Vagina (tissue), 2 donors: ENCODE measurements around the gene SLC25A21. TPM values are rescaled to one million over a fixed set of nuclear protein-coding genes. Genes with fewer than 3 reads are reported as not detected.

Experiments
- DNase-seq, 2 donors: peaks; one replicate each; pipeline ENCODE4 v3.0.0-alpha.2; 2017; ENCODE audit errors: extremely low spot score in 2 of 2
- H3K27ac ChIP-seq: fragments of 200-600 bp; sonication (generic); one replicate; pipeline ENCODE4 v1.5.1; 2019
- H3K27me3 ChIP-seq: fragments of 200-600 bp; sonication (generic); one replicate; pipeline ENCODE4 v1.5.1; 2019
- H3K36me3 ChIP-seq, 2 donors: fragments of 200-600 bp; sonication (generic); one replicate each; pipeline ENCODE4 v1.5.1; 2017 to 2019
- H3K4me1 ChIP-seq: fragments of 200-600 bp; sonication (generic); one replicate; pipeline ENCODE4 v1.5.1; 2019
- H3K4me3 ChIP-seq, 2 donors: fragments of 200-600 bp; sonication (generic); 1 replicate in 1 of 2; 2 replicates in 1 of 2; pipeline ENCODE4 v1.5.1; 2016 to 2019
- H3K9me3 ChIP-seq: fragments of 200-600 bp; sonication (generic); one replicate; pipeline ENCODE4 v1.5.1; 2019
- CTCF ChIP-seq, 3 experiments: fragments of 450-650 bp in 2 of 3; fragments of 200-600 bp in 1 of 3; sonication (generic) in 1 of 3; IDR thresholded peaks; one replicate each; pipeline ENCODE4 v1.5.1; 2017 to 2019; ENCODE audit warnings: antibody characterized with exemption in 3 of 3, mild to moderate bottlenecking in 2 of 3, moderate library complexity in 2 of 3
- POLR2A ChIP-seq, 2 donors: fragments of 450-650 bp; IDR thresholded peaks; one replicate each; pipeline ENCODE4 v1.6.1; 2017; ENCODE audit warnings: antibody characterized with exemption in 2 of 2, mild to moderate bottlenecking in 2 of 2, moderate library complexity in 2 of 2
- POLR2AphosphoS5 ChIP-seq, 2 donors: sonication (generic); formaldehyde crosslinking; IDR thresholded peaks; one replicate each; pipeline ENCODE4 v1.9.0; 2017; ENCODE audit warnings: antibody characterized with exemption in 2 of 2, mild to moderate bottlenecking in 2 of 2, low read depth in 1 of 2; ENCODE audit not compliant: insufficient read depth in 1 of 2
- intact Hi-C: fragments of 100-400 bp; cut with DNase I; formaldehyde crosslinking; loops from one replicate; pipeline ENCODE4 v1.15.1; 2023
- total RNA-seq: library from RNA; depleted of rRNA; stranded (reverse); fragments of >200 nt; gene quantifications from one replicate; pipeline ENCODE4 v1.2.3, GENCODE V29; 2016

Gene SLC25A21
- total RNA-seq, 1 donor from 2014 or later: 0.49 TPM

GRCh38 chr14:37021390-37021789 lies 151.0 kb downstream of the SLC25A21 start:
- Histone ChIP-seq H3K27me3 (no peaks in the 10 kb centered on the region), H3K4me1 (no peaks in the 10 kb centered on the region), H3K27ac (no peak overlapping the region), H3K9me3 (no peaks in the 10 kb centered on the region), H3K36me3 (no peaks in the 10 kb centered on the region), H3K4me3 (no peak overlapping the region)
- intact Hi-C loops: no loop called here
- no peak for DNase-seq
- TF ChIP-seq POLR2A (IDR thresholded peaks at IDR 0.05): no peak
- no peak for TF ChIP-seq POLR2AphosphoS5 (IDR thresholded peaks at IDR 0.05; ENCODE audit: insufficient read depth in 1 of 2, low read depth in 1 of 2)
- no peak for TF ChIP-seq CTCF (IDR thresholded peaks at IDR 0.05)

GRCh38 chr14:37019488-37019887 lies 152.9 kb downstream of the SLC25A21 start:
- TF ChIP-seq CTCF (IDR thresholded peaks at IDR 0.05) (no peak), POLR2AphosphoS5 (IDR thresholded peaks at IDR 0.05; ENCODE audit: insufficient read depth in 1 of 2, low read depth in 1 of 2) (no peak), POLR2A (IDR thresholded peaks at IDR 0.05) (no peak)
- no peaks in the 10 kb centered on the region for H3K27me3 ChIP-seq
- intact Hi-C loops: no loop called here
- no peaks in the 10 kb centered on the region for H3K9me3 ChIP-seq
- no peak overlapping the region for H3K4me3 ChIP-seq
- DNase-seq: no peak
- H3K27ac ChIP-seq: no peak overlapping the region
- H3K36me3 ChIP-seq: no peaks in the 10 kb centered on the region
- H3K4me1 ChIP-seq: no peaks in the 10 kb centered on the region

GRCh38 chr14:37018571-37019240 lies 153.7 kb downstream of the SLC25A21 start:
- no peak for DNase-seq
- Histone ChIP-seq H3K36me3 (no peaks in the 10 kb centered on the region), H3K27me3 (no peaks in the 10 kb centered on the region), H3K4me1 (no peaks in the 10 kb centered on the region), H3K9me3 (no peaks in the 10 kb centered on the region), H3K4me3 (no peak overlapping the region), H3K27ac (no peak overlapping the region)
- intact Hi-C loops: no loop called here
- no peak for TF ChIP-seq CTCF (IDR thresholded peaks at IDR 0.05)
- TF ChIP-seq POLR2AphosphoS5 (IDR thresholded peaks at IDR 0.05; ENCODE audit: insufficient read depth in 1 of 2, low read depth in 1 of 2): no peak
- no peak for TF ChIP-seq POLR2A (IDR thresholded peaks at IDR 0.05)

DNA sequence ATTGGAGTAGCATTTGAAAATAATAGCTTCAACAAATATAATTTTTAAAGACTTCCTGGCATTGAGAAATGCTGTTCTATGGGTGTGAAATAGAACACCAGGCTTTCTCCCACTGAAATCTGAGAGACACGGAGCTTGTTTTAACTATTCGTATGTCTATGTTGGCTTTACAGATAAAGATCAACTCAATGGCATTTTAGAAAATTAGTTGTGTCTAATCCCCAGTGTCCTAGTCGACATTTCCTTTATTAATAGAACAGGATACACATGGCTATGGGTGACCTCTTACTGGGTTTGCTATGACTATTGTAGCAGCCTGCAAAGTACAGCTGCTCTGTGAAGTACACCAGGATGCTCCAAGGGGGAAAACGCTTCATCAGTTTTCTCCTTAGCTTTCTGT lies 159.3 kb downstream of the SLC25A21 start:
- H3K9me3 ChIP-seq: no peaks in the 10 kb centered on the region
- DNase-seq: no peak
- H3K4me1 ChIP-seq: no peaks in the 10 kb centered on the region
- TF ChIP-seq CTCF (IDR thresholded peaks at IDR 0.05) (no peak), POLR2AphosphoS5 (IDR thresholded peaks at IDR 0.05; ENCODE audit: insufficient read depth in 1 of 2, low read depth in 1 of 2) (no peak), POLR2A (IDR thresholded peaks at IDR 0.05) (no peak)
- no peak overlapping the region for H3K27ac ChIP-seq
- H3K4me3 ChIP-seq: no peak overlapping the region
- intact Hi-C loops: no loop called here
- H3K27me3 ChIP-seq: no peaks in the 10 kb centered on the region
- H3K36me3 ChIP-seq: no peaks in the 10 kb centered on the region

GRCh38 chr14:36998686-36999085 lies 173.7 kb downstream of the SLC25A21 start:
- Histone ChIP-seq H3K9me3 (no peaks in the 10 kb centered on the region), H3K27ac (no peak overlapping the region), H3K36me3 (no peaks in the 10 kb centered on the region), H3K27me3 (no peaks in the 10 kb centered on the region), H3K4me3 (no peak overlapping the region), H3K4me1 (peaks cover 8% of the 10 kb centered on the region)
- intact Hi-C loops: no loop called here
- no peak for DNase-seq
- TF ChIP-seq POLR2A (IDR thresholded peaks at IDR 0.05): no peak
- no peak for TF ChIP-seq POLR2AphosphoS5 (IDR thresholded peaks at IDR 0.05; ENCODE audit: insufficient read depth in 1 of 2, low read depth in 1 of 2)
- TF ChIP-seq CTCF (IDR thresholded peaks at IDR 0.05): no peak
